ENCODE data around the gene MSI2. TPM values are rescaled to one million over a fixed set of nuclear protein-coding genes. Genes with fewer than 3 reads are reported as not detected.

The MSI2 gene
- total and polyA plus RNA-seq, 2 donors (not counting 3 experiments of a cell fraction or from before 2014, with no cell fraction given) = 20.9 to 59.3 TPM

- no peak overlapping the region for H3K4me2 ChIP-seq (ENCODE audit: insufficient read depth, low read length)
- dilution Hi-C loops (cut with MboI; ENCODE audit: extremely low pct_ligation_motif_present, low sequenced_read_pairs) = no loop called here
- no peaks in the 10 kb centered on the region for H4K20me1 ChIP-seq (replicated peaks; ENCODE audit: control insufficient read depth, extremely low read depth, insufficient read depth, low read length)
- intact Hi-C loops (cut with micrococcal nuclease) = no loop called here
- H3K9ac ChIP-seq (replicated peaks; ENCODE audit: extremely low read depth, insufficient read depth, low read length) = no peak overlapping the region
- H3K79me2 ChIP-seq (ENCODE audit: control insufficient read depth, insufficient read depth, low read length) = no peaks in the 10 kb centered on the region
- TF ChIP-seq FOS (IDR thresholded peaks at IDR 0.05; ENCODE audit: borderline replicate concordance, insufficient read depth, low read length) = no peak
- no peak for TF ChIP-seq POLR2A (IDR thresholded peaks at IDR 0.05; ENCODE audit: low read depth, low read length)
- TF ChIP-seq, protein P1, sequence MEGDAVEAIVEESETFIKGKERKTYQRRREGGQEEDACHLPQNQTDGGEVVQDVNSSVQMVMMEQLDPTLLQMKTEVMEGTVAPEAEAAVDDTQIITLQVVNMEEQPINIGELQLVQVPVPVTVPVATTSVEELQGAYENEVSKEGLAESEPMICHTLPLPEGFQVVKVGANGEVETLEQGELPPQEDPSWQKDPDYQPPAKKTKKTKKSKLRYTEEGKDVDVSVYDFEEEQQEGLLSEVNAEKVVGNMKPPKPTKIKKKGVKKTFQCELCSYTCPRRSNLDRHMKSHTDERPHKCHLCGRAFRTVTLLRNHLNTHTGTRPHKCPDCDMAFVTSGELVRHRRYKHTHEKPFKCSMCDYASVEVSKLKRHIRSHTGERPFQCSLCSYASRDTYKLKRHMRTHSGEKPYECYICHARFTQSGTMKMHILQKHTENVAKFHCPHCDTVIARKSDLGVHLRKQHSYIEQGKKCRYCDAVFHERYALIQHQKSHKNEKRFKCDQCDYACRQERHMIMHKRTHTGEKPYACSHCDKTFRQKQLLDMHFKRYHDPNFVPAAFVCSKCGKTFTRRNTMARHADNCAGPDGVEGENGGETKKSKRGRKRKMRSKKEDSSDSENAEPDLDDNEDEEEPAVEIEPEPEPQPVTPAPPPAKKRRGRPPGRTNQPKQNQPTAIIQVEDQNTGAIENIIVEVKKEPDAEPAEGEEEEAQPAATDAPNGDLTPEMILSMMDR (IDR thresholded peaks at IDR 0.05; ENCODE audit: extremely low read depth in 1 of 2, insufficient read depth in 1 of 2, low read depth in 1 of 2, low read length in 2 of 2) = no peak
- TF ChIP-seq POLR2AphosphoS5 (IDR thresholded peaks at IDR 0.05; ENCODE audit: insufficient read depth, low read depth, low read length) = no peak
- TF ChIP-seq, protein P2, sequence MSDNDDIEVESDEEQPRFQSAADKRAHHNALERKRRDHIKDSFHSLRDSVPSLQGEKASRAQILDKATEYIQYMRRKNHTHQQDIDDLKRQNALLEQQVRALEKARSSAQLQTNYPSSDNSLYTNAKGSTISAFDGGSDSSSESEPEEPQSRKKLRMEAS (IDR thresholded peaks at IDR 0.05; ENCODE audit: insufficient read depth, insufficient read length) = no peak
- no peak for TF ChIP-seq EZH2 (IDR thresholded peaks at IDR 0.05; ENCODE audit: borderline replicate concordance, low read depth, low read length, severe bottlenecking)
- TF ChIP-seq JUN (IDR thresholded peaks at IDR 0.05; ENCODE audit: borderline replicate concordance, insufficient read depth, insufficient read length, low read depth) = no peak
- TF ChIP-seq MYC (IDR thresholded peaks at IDR 0.05; ENCODE audit: low read depth, low read length) = no peak
- no peak for TF ChIP-seq GATA2 (IDR thresholded peaks at IDR 0.05; ENCODE audit: insufficient read depth, insufficient read length, low read depth, low read length)
- no peak for DNase-seq (ENCODE audit: low read depth, low spot score)
- no peaks in the 10 kb centered on the region for H3K9me3 ChIP-seq (replicated peaks; ENCODE audit: control insufficient read depth, insufficient read depth, low read length)
- H3K9me1 ChIP-seq (replicated peaks; ENCODE audit: control insufficient read depth, extremely low read depth, insufficient read depth, low read length) = no peaks in the 10 kb centered on the region
- ChIA-PET CTCF (no interaction called here), POLR2A (no interaction called here)
- H3K36me3 ChIP-seq (ENCODE audit: control insufficient read depth in 2 of 2, extremely low read depth in 1 of 2, insufficient read depth in 2 of 2, low read length in 2 of 2) = no peaks in the 10 kb centered on the region
- H3K4me1 ChIP-seq (ENCODE audit: control insufficient read depth, extremely low read depth, insufficient read depth, low read length) = no peaks in the 10 kb centered on the region
- no peak overlapping the region for H2AFZ ChIP-seq (ENCODE audit: low read depth, low read length)
- no TSS peak for BruUV-seq (replicated peaks)
- no peak for FAIRE-seq
- no peaks in the 10 kb centered on the region for H3K27me3 ChIP-seq (ENCODE audit: control insufficient read depth in 2 of 2, insufficient read depth in 2 of 2, low read length in 2 of 2)
- no peak overlapping the region for H3K27ac ChIP-seq (ENCODE audit: insufficient read depth, low read depth, low read length)
- no peak overlapping the region for H3K4me3 ChIP-seq (replicated peaks in 1 of 3; ENCODE audit: insufficient read depth in 1 of 3, low read depth in 1 of 3, low read length in 3 of 3)
These were observed 67.7 kb downstream of the MSI2 start for GRCh38 chr17:57324060-57324459.

All from endothelial cell of umbilical vein (primary cell).